Neural cell (in vitro differentiated cells): ENCODE data around the gene MYOG. TPM values are rescaled to one million over a fixed set of nuclear protein-coding genes. Genes with fewer than 3 reads are reported as not detected.

ENCODE experiments used
- H2AFZ ChIP-seq: fragments of 200-600, 300-800 bp; sonication (generic), shearing (Covaris generic); 2 replicates; pipeline ENCODE4 v1.6.0; 2014; ENCODE audit warnings: low read depth, mild to moderate bottlenecking, antibody characterized with exemption, low read length, moderate library complexity
- H3F3A ChIP-seq: fragments of 200-600 bp; shearing (Covaris generic); 2 replicates; pipeline ENCODE4 v1.6.1; 2016; ENCODE audit warnings: mild to moderate bottlenecking, moderate library complexity, mixed read lengths, antibody characterized with exemption, low read length; ENCODE audit not compliant: insufficient read depth, poor library complexity, severe bottlenecking
- H3K27ac ChIP-seq: fragments of 200-600, 300-800 bp; sonication (generic), shearing (Covaris generic); 2 replicates; pipeline ENCODE4 v1.5.1; 2014; ENCODE audit warnings: mild to moderate bottlenecking, low read length, moderate library complexity
- H3K27me3 ChIP-seq: fragments of 300-800, 200-600 bp; sonication (generic), shearing (Covaris generic); 2 replicates; pipeline ENCODE4 v1.6.0; 2014; ENCODE audit warnings: mild to moderate bottlenecking, low read depth, low read length, moderate library complexity; ENCODE audit not compliant: insufficient read depth
- H3K36me3 ChIP-seq: fragments of 300-800, 200-600 bp; sonication (generic), shearing (Covaris generic); 2 replicates; pipeline ENCODE4 v1.5.1; 2014; ENCODE audit warnings: mild to moderate bottlenecking, antibody characterized with exemption, low read length, moderate library complexity; ENCODE audit not compliant: insufficient read depth
- H3K4me2 ChIP-seq: fragments of 300-800, 200-600 bp; sonication (generic), shearing (Covaris generic); 2 replicates; pipeline ENCODE4 v1.6.0; 2014; ENCODE audit warnings: mild to moderate bottlenecking, low read length
- H3K4me3 ChIP-seq: fragments of 300-800, 200-600 bp; sonication (generic), shearing (Covaris generic); 2 replicates; pipeline ENCODE4 v1.5.1; 2014; ENCODE audit warnings: mild to moderate bottlenecking, low read length, moderate library complexity
- H3K79me2 ChIP-seq: fragments of 200-600 bp; shearing (Covaris generic); replicated peaks from 2 replicates; pipeline ENCODE4 v1.6.0; 2014; ENCODE audit warnings: mild to moderate bottlenecking, low read length, moderate library complexity; ENCODE audit not compliant: insufficient read depth
- H3K9ac ChIP-seq: fragments of 300-800, 200-600 bp; sonication (generic), shearing (Covaris generic); 2 replicates; pipeline ENCODE4 v1.6.1; 2016; ENCODE audit warnings: mild to moderate bottlenecking, low read length, mixed read lengths
- H3K9me2 ChIP-seq: fragments of 200-600 bp; shearing (Covaris generic); 2 replicates; pipeline ENCODE4 v1.6.1; 2016; ENCODE audit warnings: mild to moderate bottlenecking, low read length, mixed read lengths; ENCODE audit not compliant: insufficient read depth
- H3K9me3 ChIP-seq: fragments of 200-600, 300-800 bp; sonication (generic), shearing (Covaris generic); 2 replicates; pipeline ENCODE4 v1.6.1; 2016; ENCODE audit warnings: mild to moderate bottlenecking, mixed run types, low read length, moderate library complexity, mixed read lengths
- H4K20me1 ChIP-seq: fragments of 200-600 bp; shearing (Covaris generic); 2 replicates; pipeline ENCODE4 v1.6.1; 2016; ENCODE audit warnings: mild to moderate bottlenecking, mixed run types; ENCODE audit not compliant: insufficient read depth
- CTCF ChIP-seq: fragments of 450-650 bp; IDR thresholded peaks from 2 replicates; pipeline ENCODE4 v1.5.1; 2014; ENCODE audit warnings: antibody characterized with exemption, mild to moderate bottlenecking, moderate library complexity; ENCODE audit not compliant: poor library complexity, severe bottlenecking
- EP300 ChIP-seq: fragments of 450-650 bp; conservative IDR thresholded peaks from 2 replicates; pipeline ENCODE4 v1.6.1; 2014; ENCODE audit warnings: antibody characterized with exemption, mild to moderate bottlenecking, moderate library complexity; ENCODE audit not compliant: poor library complexity, severe bottlenecking
- EZH2 ChIP-seq: fragments of 200-600, 300-800 bp; shearing (Covaris generic), sonication (generic); IDR thresholded peaks from 2 replicates; pipeline ENCODE4 v1.6.1; 2014; ENCODE audit warnings: antibody characterized with exemption, low read length, borderline replicate concordance, mild to moderate bottlenecking; ENCODE audit not compliant: insufficient read depth, poor library complexity, severe bottlenecking
- MXI1 ChIP-seq: fragments of 450-650 bp; conservative IDR thresholded peaks from 2 replicates; pipeline ENCODE4 v1.6.1; 2014; ENCODE audit warnings: antibody characterized with exemption, mild to moderate bottlenecking; ENCODE audit not compliant: poor library complexity, severe bottlenecking
- POLR2AphosphoS5 ChIP-seq: IDR thresholded peaks from 2 replicates; pipeline ENCODE4 v1.6.1; 2012
- RAD21 ChIP-seq: fragments of 450-650 bp; conservative IDR thresholded peaks from 2 replicates; pipeline ENCODE4 v1.6.1; 2014; ENCODE audit warnings: antibody characterized with exemption, mild to moderate bottlenecking, moderate library complexity
- REST ChIP-seq: IDR thresholded peaks from 2 replicates; pipeline ENCODE4 v1.6.1; 2012; ENCODE audit warnings: borderline replicate concordance
- SMC3 ChIP-seq: fragments of 450-650 bp; conservative IDR thresholded peaks from 2 replicates; pipeline ENCODE4 v1.6.1; 2014; ENCODE audit warnings: antibody characterized with exemption, mild to moderate bottlenecking, moderate library complexity; ENCODE audit not compliant: poor library complexity
- TAF1 ChIP-seq: IDR thresholded peaks from 2 replicates; pipeline ENCODE4 v1.6.1; 2012; ENCODE audit warnings: low read depth
- polyA plus RNA-seq: library from polyadenylated mRNA; depleted of rRNA; stranded (reverse); fragments of >200 nt; gene quantifications from 2 replicates; pipeline ENCODE4 v1.2.3, GENCODE V29; 2014

Gene MYOG
- polyA plus RNA-seq, 1 donor from 2014 or later = not detected

GRCh38 chr1:203120325-203121153, 34.7 kb upstream of the MYOG start:
- Histone ChIP-seq H3K79me2 (no peaks in the 10 kb centered on the region), H3K4me3 (no peak overlapping the region), H4K20me1 (no peaks in the 10 kb centered on the region), H3K27me3 (peaks cover 16% of the 10 kb centered on the region), H3K36me3 (no peaks in the 10 kb centered on the region), H3K9ac (no peak overlapping the region), H3K27ac (no peak overlapping the region), H3K9me2 (no peaks in the 10 kb centered on the region), H2AFZ (no peak overlapping the region), H3F3A (no peaks in the 10 kb centered on the region), H3K4me2 (no peak overlapping the region), H3K9me3 (no peaks in the 10 kb centered on the region)
- no peak for TF ChIP-seq EZH2
- no peak for TF ChIP-seq MXI1

GRCh38 chr1:203117611-203118575, 32.1 kb upstream of the MYOG start:
- no peaks in the 10 kb centered on the region for H3K9me2 ChIP-seq
- no peaks in the 10 kb centered on the region for H3K36me3 ChIP-seq
- H3F3A ChIP-seq = no peaks in the 10 kb centered on the region
- H3K9me3 ChIP-seq = no peaks in the 10 kb centered on the region
- no peak overlapping the region for H3K4me3 ChIP-seq
- no peaks in the 10 kb centered on the region for H3K79me2 ChIP-seq
- no peak overlapping the region for H3K9ac ChIP-seq
- H3K4me2 ChIP-seq = no peak overlapping the region
- no peak overlapping the region for H3K27ac ChIP-seq
- TF ChIP-seq EP300 = no peak
- TF ChIP-seq MXI1 = no peak
- TF ChIP-seq TAF1 = no peak
- TF ChIP-seq CTCF = peak; percentile 54
- TF ChIP-seq RAD21 = peak; percentile 48
- peak; percentile 62 for TF ChIP-seq SMC3
- no peak for TF ChIP-seq EZH2
- H3K27me3 ChIP-seq = peaks cover 14% of the 10 kb centered on the region
- H2AFZ ChIP-seq = no peak overlapping the region
- no peaks in the 10 kb centered on the region for H4K20me1 ChIP-seq

- Histone ChIP-seq H2AFZ (no peak overlapping the region), H3K9ac (no peak overlapping the region), H3K9me2 (no peaks in the 10 kb centered on the region), H3F3A (no peaks in the 10 kb centered on the region), H3K27ac (no peak overlapping the region), H3K9me3 (no peaks in the 10 kb centered on the region), H3K4me2 (no peak overlapping the region), H3K36me3 (no peaks in the 10 kb centered on the region), H3K4me3 (no peak overlapping the region), H3K27me3 (peaks cover 14% of the 10 kb centered on the region), H4K20me1 (no peaks in the 10 kb centered on the region), H3K79me2 (no peaks in the 10 kb centered on the region)
- no peak for TF ChIP-seq EZH2
- TF ChIP-seq SMC3 = no peak
- TF ChIP-seq MXI1 = no peak
- TF ChIP-seq RAD21 = no peak
- TF ChIP-seq POLR2AphosphoS5 = no peak
- TF ChIP-seq CTCF = no peak
- TF ChIP-seq EP300 = no peak
- TF ChIP-seq TAF1 = no peak
- no peak for TF ChIP-seq REST
Measured at GRCh38 chr1:203116091-203116820, 30.4 kb upstream of the MYOG start.
